Measurements from ENCODE around the gene DHRS11. TPM values are rescaled to one million over a fixed set of nuclear protein-coding genes. Genes with fewer than 3 reads are reported as not detected.

Gene DHRS11
- total RNA-seq, 2 experiments from 2014 or later, result 8.6 to 9.2 TPM

GRCh38 chr17:36612323-36612722 is 20.6 kb downstream of the DHRS11 start:
- Mint-ChIP-seq H3K27ac (no peak overlapping the region), H3K4me3 (no peak overlapping the region), H3K27me3 (no peaks in the 10 kb centered on the region), H3K4me1 (ENCODE audit: low read depth) (peaks cover 10% of the 10 kb centered on the region), H3K9me3 (no peaks in the 10 kb centered on the region), H3K36me3 (ENCODE audit: low read depth) (peaks cover 12% of the 10 kb centered on the region)
- DNase-seq, result no peak
- intact Hi-C loops (cut with micrococcal nuclease), result no loop called here
- no peak for ATAC-seq
- ChIA-PET CTCF (no interaction called here), POLR2A (no interaction called here)
- TF ChIP-seq, protein P1, sequence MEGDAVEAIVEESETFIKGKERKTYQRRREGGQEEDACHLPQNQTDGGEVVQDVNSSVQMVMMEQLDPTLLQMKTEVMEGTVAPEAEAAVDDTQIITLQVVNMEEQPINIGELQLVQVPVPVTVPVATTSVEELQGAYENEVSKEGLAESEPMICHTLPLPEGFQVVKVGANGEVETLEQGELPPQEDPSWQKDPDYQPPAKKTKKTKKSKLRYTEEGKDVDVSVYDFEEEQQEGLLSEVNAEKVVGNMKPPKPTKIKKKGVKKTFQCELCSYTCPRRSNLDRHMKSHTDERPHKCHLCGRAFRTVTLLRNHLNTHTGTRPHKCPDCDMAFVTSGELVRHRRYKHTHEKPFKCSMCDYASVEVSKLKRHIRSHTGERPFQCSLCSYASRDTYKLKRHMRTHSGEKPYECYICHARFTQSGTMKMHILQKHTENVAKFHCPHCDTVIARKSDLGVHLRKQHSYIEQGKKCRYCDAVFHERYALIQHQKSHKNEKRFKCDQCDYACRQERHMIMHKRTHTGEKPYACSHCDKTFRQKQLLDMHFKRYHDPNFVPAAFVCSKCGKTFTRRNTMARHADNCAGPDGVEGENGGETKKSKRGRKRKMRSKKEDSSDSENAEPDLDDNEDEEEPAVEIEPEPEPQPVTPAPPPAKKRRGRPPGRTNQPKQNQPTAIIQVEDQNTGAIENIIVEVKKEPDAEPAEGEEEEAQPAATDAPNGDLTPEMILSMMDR (IDR thresholded peaks at IDR 0.05), result no peak

DNA sequence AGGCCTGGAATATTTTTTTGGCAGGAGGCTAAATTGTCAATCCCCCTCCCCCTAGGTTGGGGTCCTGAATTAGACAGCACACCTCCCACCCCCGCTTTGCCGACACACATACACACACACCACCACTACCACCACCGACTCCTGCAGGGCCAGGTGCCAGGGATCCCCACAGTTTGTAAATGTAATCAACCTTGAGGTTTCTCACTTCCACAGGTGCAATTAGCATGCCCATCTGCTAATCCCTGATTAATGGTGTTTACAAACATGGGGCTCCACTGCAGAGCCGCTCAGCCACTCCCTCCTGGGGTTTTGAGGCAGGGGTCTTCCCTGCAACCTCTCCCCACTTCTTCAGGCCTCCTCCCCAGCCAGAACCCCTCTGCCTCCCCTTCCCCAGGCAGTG is 21.5 kb downstream of the DHRS11 start:
- Mint-ChIP-seq H3K27ac (no peak overlapping the region), H3K9me3 (no peaks in the 10 kb centered on the region), H3K36me3 (ENCODE audit: low read depth) (peaks cover 8% of the 10 kb centered on the region), H3K4me3 (no peak overlapping the region), H3K27me3 (no peaks in the 10 kb centered on the region), H3K4me1 (ENCODE audit: low read depth) (peaks cover 3% of the 10 kb centered on the region)
- POLR2A ChIA-PET, result no interaction called here
- no peak for ATAC-seq
- no peak for DNase-seq
- CTCF ChIA-PET, result interaction anchor here (1.4 to 7.9 kb wide), 2 partner anchors 10 to 13 kb away, joined by 5 to 44 read pairs; partner anchors contain the start of gene MRM1
- intact Hi-C loops (cut with micrococcal nuclease), result no loop called here
- TF ChIP-seq, protein P1 (IDR thresholded peaks at IDR 0.05), result no peak

GRCh38 chr17:36614081-36614480 is 22.4 kb downstream of the DHRS11 start:
- no peak overlapping the region for H3K27ac Mint-ChIP-seq
- TF ChIP-seq, protein P1 (IDR thresholded peaks at IDR 0.05), result no peak
- ATAC-seq (no peak), DNase-seq (no peak)
- CTCF ChIA-PET, result interaction anchor here (1.4 to 7.9 kb wide), 2 partner anchors 11 to 12 kb away, joined by 5 to 44 read pairs; partner anchors contain the start of gene MRM1
- peaks cover 4% of the 10 kb centered on the region for H3K36me3 Mint-ChIP-seq (ENCODE audit: low read depth)
- no peaks in the 10 kb centered on the region for H3K4me1 Mint-ChIP-seq (ENCODE audit: low read depth)
- POLR2A ChIA-PET, result interaction anchor here (0.7 kb wide), 1 partner anchor 435 kb away, joined by 3 read pairs; no protein-coding TSS in a partner anchor
- H3K27me3 Mint-ChIP-seq, result no peaks in the 10 kb centered on the region
- no peaks in the 10 kb centered on the region for H3K9me3 Mint-ChIP-seq
- intact Hi-C loops (cut with micrococcal nuclease), result no loop called here
- no peak overlapping the region for H3K4me3 Mint-ChIP-seq

DNA sequence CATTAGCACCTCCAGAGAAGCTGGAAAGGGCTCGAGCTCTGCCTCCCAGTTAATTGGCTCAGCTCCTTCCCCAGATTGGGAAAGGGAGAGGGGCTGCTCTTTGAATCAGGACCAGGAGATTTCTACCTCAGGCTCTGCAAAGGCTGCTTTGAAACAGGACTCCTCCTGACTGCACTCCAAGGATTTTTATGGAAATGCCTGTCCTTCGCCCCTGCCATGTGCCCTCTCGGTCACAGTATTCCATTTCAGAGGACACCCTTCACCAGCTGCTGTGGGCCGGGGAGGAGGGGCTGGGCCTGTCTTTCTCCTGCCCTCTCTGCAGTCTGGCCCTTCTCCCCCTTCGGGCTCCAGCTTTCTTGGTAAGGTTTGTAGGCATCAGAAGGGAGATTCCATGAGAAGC is 23.3 kb downstream of the DHRS11 start:
- Mint-ChIP-seq H3K9me3 (no peaks in the 10 kb centered on the region), H3K36me3 (ENCODE audit: low read depth) (peaks cover 4% of the 10 kb centered on the region), H3K27ac (no peak overlapping the region), H3K4me1 (ENCODE audit: low read depth) (no peaks in the 10 kb centered on the region), H3K27me3 (no peaks in the 10 kb centered on the region), H3K4me3 (no peak overlapping the region)
- DNase-seq (no peak), ATAC-seq (no peak)
- TF ChIP-seq, protein P1 (IDR thresholded peaks at IDR 0.05), result no peak
- intact Hi-C loops (cut with micrococcal nuclease), result no loop called here
- ChIA-PET POLR2A (interaction anchor here (0.6 kb wide), 1 partner anchor 444 kb away, joined by 3 read pairs; no protein-coding TSS in a partner anchor), CTCF (interaction anchor here (0.9 to 7.9 kb wide), 2 partner anchors 11 to 12 kb away, joined by 3 to 44 read pairs; partner anchors contain the start of gene MRM1)

DNA sequence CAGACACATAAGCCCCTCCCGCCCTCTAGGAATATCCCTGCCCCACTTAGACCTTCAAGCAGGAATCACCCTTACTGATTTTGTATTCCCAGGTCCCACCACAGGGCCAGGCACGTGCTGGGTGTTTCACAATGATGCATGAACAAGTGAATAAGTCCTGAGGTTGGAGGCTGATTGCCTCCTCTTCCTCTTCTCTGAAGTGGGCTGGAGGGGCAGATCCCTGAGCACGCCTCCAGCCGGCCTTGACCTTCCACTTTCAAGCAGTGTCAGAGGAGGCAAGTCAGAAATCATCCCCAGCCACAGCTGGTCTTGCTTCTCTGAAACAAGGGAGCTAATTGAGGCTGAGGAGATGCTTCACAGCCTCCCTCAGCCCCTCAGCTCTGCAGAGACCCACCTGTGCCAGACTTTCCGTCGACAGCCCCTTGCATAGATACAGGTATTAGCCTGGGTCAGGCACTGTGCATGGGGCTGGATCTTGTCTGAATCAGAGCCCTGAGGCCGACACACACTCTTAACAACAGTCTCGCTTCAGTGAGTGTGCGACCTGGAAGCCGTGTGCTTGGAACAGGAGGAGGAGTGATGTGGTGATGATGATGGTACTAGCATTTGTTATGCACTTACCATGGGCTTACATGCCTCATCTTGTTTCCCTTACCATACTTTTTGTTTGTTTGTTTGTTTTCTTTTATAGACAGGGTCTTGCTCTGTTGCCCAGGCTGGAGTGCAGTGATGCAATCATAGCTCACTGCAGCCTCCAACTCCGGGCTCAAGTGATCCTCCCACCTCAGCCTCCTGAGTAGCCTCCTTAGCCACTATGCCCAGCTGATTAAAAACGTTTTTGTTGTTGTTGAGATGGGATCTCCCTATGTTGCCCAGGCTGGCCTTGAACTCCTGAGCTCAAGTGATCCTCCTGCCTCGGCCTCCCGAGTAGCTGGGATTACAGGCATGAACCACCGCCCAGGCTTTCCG is 24.7 kb downstream of the DHRS11 start:
- Mint-ChIP-seq H3K27me3 (no peaks in the 10 kb centered on the region), H3K9me3 (no peaks in the 10 kb centered on the region), H3K4me3 (no peak overlapping the region), H3K4me1 (ENCODE audit: low read depth) (no peaks in the 10 kb centered on the region), H3K36me3 (ENCODE audit: low read depth) (peaks cover under 1% of the 10 kb centered on the region), H3K27ac (no peak overlapping the region)
- ChIA-PET CTCF (interaction anchor here (7.9 kb wide), 1 partner anchor 13 kb away, joined by 44 read pairs; the partner anchor contains the start of gene MRM1), POLR2A (interaction anchor here (0.7 kb wide), 1 partner anchor 110 kb away, joined by 3 read pairs; no protein-coding TSS in a partner anchor)
- no peak for DNase-seq
- intact Hi-C loops (cut with micrococcal nuclease), result no loop called here
- TF ChIP-seq, protein P1 (IDR thresholded peaks at IDR 0.05), result no peak
- no peak for ATAC-seq
